ENCODE data around the gene IFNB1.

Gene IFNB1

GRCh38 chr9:21042466-21042865 is 35.3 kb downstream of the IFNB1 start:
- peaks cover 6% of the 10 kb centered on the region for H3K27me3 Mint-ChIP-seq (ENCODE audit: low read depth)
- H3K36me3 Mint-ChIP-seq (ENCODE audit: low read depth): peaks cover 5% of the 10 kb centered on the region
- no peak for DNase-seq (ENCODE audit: low spot score)
- no peak overlapping the region for H3K4me3 Mint-ChIP-seq
- H3K4me1 Mint-ChIP-seq (ENCODE audit: low read depth): peaks cover 11% of the 10 kb centered on the region
- peaks cover 4% of the 10 kb centered on the region for H3K9me3 Mint-ChIP-seq
- H3K27ac Mint-ChIP-seq: no peak overlapping the region

- H3K4me3 Mint-ChIP-seq: peak overlapping the region; percentile 7
- peak overlapping the region; percentile 66 for H3K27ac Mint-ChIP-seq
Measured at GRCh38 chr9:21039302-21039701, 38.4 kb downstream of the IFNB1 start.

GRCh38 chr9:21037278-21037677 is 40.5 kb downstream of the IFNB1 start:
- H3K4me3 Mint-ChIP-seq: no peak overlapping the region
- peaks cover 2% of the 10 kb centered on the region for H3K27me3 Mint-ChIP-seq (ENCODE audit: low read depth)
- no peak overlapping the region for H3K27ac Mint-ChIP-seq
- H3K36me3 Mint-ChIP-seq (ENCODE audit: low read depth): peaks cover 13% of the 10 kb centered on the region
- peaks cover 4% of the 10 kb centered on the region for H3K9me3 Mint-ChIP-seq
- H3K4me1 Mint-ChIP-seq (ENCODE audit: low read depth): peaks cover 19% of the 10 kb centered on the region
- DNase-seq (ENCODE audit: low spot score): no peak

More at GRCh38 chr9:21039302-21039701, 38.4 kb downstream of the IFNB1 start:
- DNase-seq (ENCODE audit: low spot score): no peak
- H3K27me3 Mint-ChIP-seq (ENCODE audit: low read depth): peaks cover 2% of the 10 kb centered on the region
- peaks cover 6% of the 10 kb centered on the region for H3K36me3 Mint-ChIP-seq (ENCODE audit: low read depth)
- peaks cover 4% of the 10 kb centered on the region for H3K9me3 Mint-ChIP-seq
- peaks cover 11% of the 10 kb centered on the region for H3K4me1 Mint-ChIP-seq (ENCODE audit: low read depth)

GRCh38 chr9:21031808-21032183 is 45.9 kb downstream of the IFNB1 start:
- Mint-ChIP-seq H3K4me3 (peak overlapping the region; percentile 59), H3K4me1 (ENCODE audit: low read depth) (peaks cover 16% of the 10 kb centered on the region), H3K27ac (peak overlapping the region; percentile 72), H3K27me3 (ENCODE audit: low read depth) (peaks cover 2% of the 10 kb centered on the region), H3K36me3 (ENCODE audit: low read depth) (peaks cover 20% of the 10 kb centered on the region), H3K9me3 (no peaks in the 10 kb centered on the region)
- DNase-seq (ENCODE audit: low spot score): no peak

GRCh38 chr9:21031091-21031807 is 46.5 kb downstream of the IFNB1 start, which contains the start of gene HACD4:
Gene HACD4 (minus strand): TSS chr9:21031640. CDS start chr9:21031590, 50 bp downstream.
- H3K9me3 Mint-ChIP-seq: no peaks in the 10 kb centered on the region
- peak within 1 kb of the TSS; percentile 59 for H3K4me3 Mint-ChIP-seq
- H3K27ac Mint-ChIP-seq: peak within 1 kb of the TSS; percentile 72
- H3K4me1 Mint-ChIP-seq (ENCODE audit: low read depth): peaks cover 13% of the 10 kb centered on the region
- peak; percentile 62 for DNase-seq (ENCODE audit: low spot score)
- peaks cover 2% of the 10 kb centered on the region for H3K27me3 Mint-ChIP-seq (ENCODE audit: low read depth)
- H3K36me3 Mint-ChIP-seq (ENCODE audit: low read depth): peaks cover 24% of the 10 kb centered on the region

GRCh38 chr9:21030389-21031035 is 47.2 kb downstream of the IFNB1 start:
- DNase-seq (ENCODE audit: low spot score): peak; percentile 36
- H3K4me1 Mint-ChIP-seq (ENCODE audit: low read depth): peaks cover 12% of the 10 kb centered on the region
- no peaks in the 10 kb centered on the region for H3K9me3 Mint-ChIP-seq
- no peak overlapping the region for H3K27ac Mint-ChIP-seq
- peaks cover 31% of the 10 kb centered on the region for H3K36me3 Mint-ChIP-seq (ENCODE audit: low read depth)
- H3K27me3 Mint-ChIP-seq (ENCODE audit: low read depth): peaks cover 2% of the 10 kb centered on the region
- no peak overlapping the region for H3K4me3 Mint-ChIP-seq

GRCh38 chr9:21029661-21030060 is 48.1 kb downstream of the IFNB1 start:
- no peak for DNase-seq (ENCODE audit: low spot score)
- H3K4me1 Mint-ChIP-seq (ENCODE audit: low read depth): peaks cover 11% of the 10 kb centered on the region

GRCh38 chr9:21028466-21028865 is 49.3 kb downstream of the IFNB1 start:
- Mint-ChIP-seq H3K27ac (no peak overlapping the region), H3K36me3 (ENCODE audit: low read depth) (peaks cover 36% of the 10 kb centered on the region), H3K27me3 (ENCODE audit: low read depth) (no peaks in the 10 kb centered on the region), H3K4me1 (ENCODE audit: low read depth) (peaks cover 16% of the 10 kb centered on the region), H3K4me3 (no peak overlapping the region), H3K9me3 (no peaks in the 10 kb centered on the region)
- no peak for DNase-seq (ENCODE audit: low spot score)

More at GRCh38 chr9:21029661-21030060, 48.1 kb downstream of the IFNB1 start:
- Mint-ChIP-seq H3K9me3 (no peaks in the 10 kb centered on the region), H3K27me3 (ENCODE audit: low read depth) (no peaks in the 10 kb centered on the region), H3K36me3 (ENCODE audit: low read depth) (peaks cover 31% of the 10 kb centered on the region), H3K4me3 (no peak overlapping the region), H3K27ac (no peak overlapping the region)

GRCh38 chr9:21027295-21027694 is 50.4 kb downstream of the IFNB1 start:
- Mint-ChIP-seq H3K27ac (no peak overlapping the region), H3K9me3 (peaks cover under 1% of the 10 kb centered on the region)

More at GRCh38 chr9:21027295-21027694, 50.4 kb downstream of the IFNB1 start:
- no peak for DNase-seq (ENCODE audit: low spot score)
- Mint-ChIP-seq H3K4me1 (ENCODE audit: low read depth) (peaks cover 8% of the 10 kb centered on the region), H3K27me3 (ENCODE audit: low read depth) (no peaks in the 10 kb centered on the region), H3K36me3 (ENCODE audit: low read depth) (peaks cover 38% of the 10 kb centered on the region), H3K4me3 (no peak overlapping the region)
